ENCODE data around the gene LGALS16. TPM values are rescaled to one million over a fixed set of nuclear protein-coding genes. Genes with fewer than 3 reads are reported as not detected.

Gene LGALS16
- total RNA-seq, 4 donors from 2014 or later, result not detected

GRCh38 chr19:39692166-39692565, 36.5 kb downstream of the LGALS16 start:
- TF ChIP-seq CTCF (IDR thresholded peaks at IDR 0.05) (no peak), POLR2A (IDR thresholded peaks at IDR 0.05) (no peak)
- Histone ChIP-seq H3K4me3 (no peak overlapping the region), H3K36me3 (no peaks in the 10 kb centered on the region), H3K4me1 (no peaks in the 10 kb centered on the region), H3K27ac (no peak overlapping the region), H3K27me3 (no peaks in the 10 kb centered on the region), H3K9me3 (no peaks in the 10 kb centered on the region)
- DNase-seq, result no peak

- Histone ChIP-seq H3K27ac (no peak overlapping the region), H3K9me3 (no peaks in the 10 kb centered on the region), H3K4me1 (no peaks in the 10 kb centered on the region), H3K27me3 (no peaks in the 10 kb centered on the region), H3K4me3 (no peak overlapping the region), H3K36me3 (no peaks in the 10 kb centered on the region)
- no peak for TF ChIP-seq POLR2A (IDR thresholded peaks at IDR 0.05)
- TF ChIP-seq CTCF (IDR thresholded peaks at IDR 0.05), result no peak
- no peak for DNase-seq
Measured at GRCh38 chr19:39692822-39693221, 37.1 kb downstream of the LGALS16 start.

GRCh38 chr19:39695759-39696158, 40.0 kb downstream of the LGALS16 start:
- no peak for DNase-seq
- Histone ChIP-seq H3K36me3 (no peaks in the 10 kb centered on the region), H3K9me3 (no peaks in the 10 kb centered on the region), H3K4me1 (no peaks in the 10 kb centered on the region), H3K27me3 (no peaks in the 10 kb centered on the region), H3K27ac (no peak overlapping the region), H3K4me3 (no peak overlapping the region)
- TF ChIP-seq CTCF (IDR thresholded peaks at IDR 0.05) (no peak), POLR2A (IDR thresholded peaks at IDR 0.05) (no peak)

GRCh38 chr19:39696387-39696786, 40.7 kb downstream of the LGALS16 start:
- Histone ChIP-seq H3K36me3 (no peaks in the 10 kb centered on the region), H3K27ac (no peak overlapping the region), H3K4me1 (no peaks in the 10 kb centered on the region), H3K4me3 (no peak overlapping the region), H3K9me3 (no peaks in the 10 kb centered on the region), H3K27me3 (no peaks in the 10 kb centered on the region)
- no peak for DNase-seq
- no peak for TF ChIP-seq CTCF (IDR thresholded peaks at IDR 0.05)
- TF ChIP-seq POLR2A (IDR thresholded peaks at IDR 0.05), result no peak

GRCh38 chr19:39698535-39698934, 42.8 kb downstream of the LGALS16 start:
- no peak for DNase-seq
- no peaks in the 10 kb centered on the region for H3K27me3 ChIP-seq
- H3K9me3 ChIP-seq, result no peaks in the 10 kb centered on the region
- no peak overlapping the region for H3K4me3 ChIP-seq
- no peaks in the 10 kb centered on the region for H3K4me1 ChIP-seq
- TF ChIP-seq CTCF (IDR thresholded peaks at IDR 0.05) (no peak), POLR2A (IDR thresholded peaks at IDR 0.05) (no peak)
- no peak overlapping the region for H3K27ac ChIP-seq
- no peaks in the 10 kb centered on the region for H3K36me3 ChIP-seq

- Histone ChIP-seq H3K4me3 (no peak overlapping the region), H3K27ac (no peak overlapping the region), H3K36me3 (no peaks in the 10 kb centered on the region), H3K9me3 (no peaks in the 10 kb centered on the region), H3K27me3 (no peaks in the 10 kb centered on the region), H3K4me1 (no peaks in the 10 kb centered on the region)
- DNase-seq, result no peak
- TF ChIP-seq POLR2A (IDR thresholded peaks at IDR 0.05) (no peak), CTCF (IDR thresholded peaks at IDR 0.05) (no peak)
Measured at GRCh38 chr19:39701291-39701690, 45.6 kb downstream of the LGALS16 start.

Data from Peyer's patch (tissue), 4 donors.